K562 (cell line): ENCODE results near the gene GABARAP. TPM values are rescaled to one million over a fixed set of nuclear protein-coding genes. Genes with fewer than 3 reads are reported as not detected.

Source experiments
- BHLHE40 ChIP-seq: IDR thresholded peaks from 2 replicates; pipeline ENCODE4 v1.6.1; 2011; ENCODE audit warnings: low read length, improper control_type of control experiment
- DACH1 ChIP-seq: fragments of 450-650 bp; IDR thresholded peaks from 2 replicates; pipeline ENCODE4 v1.6.1; 2018; ENCODE audit not compliant: partially characterized antibody
- FOSL1 ChIP-seq: fragments of 200-800 bp; sonication (Bioruptor generic); conservative IDR thresholded peaks from 2 replicates; pipeline ENCODE4 v1.6.1; 2016; ENCODE audit warnings: missing genetic modification characterization, missing compliant biosample characterization
- KAT2B ChIP-seq: IDR thresholded peaks from one replicate; pipeline ENCODE4 v1.6.1; 2012; ENCODE audit warnings: low read depth, mild to moderate bottlenecking, control low read depth, inconsistent platforms, low read length, moderate library complexity
- KLF10 ChIP-seq: fragments of 250-450 bp; sonication (Bioruptor Pico); IDR thresholded peaks from 2 replicates; pipeline ENCODE4 v1.6.1; 2021; ENCODE audit warnings: matching md5 sums
- NR2F6 ChIP-seq: fragments of 450-650 bp; formaldehyde crosslinking; IDR thresholded peaks from 2 replicates; pipeline ENCODE4 v1.4.0; 2020; ENCODE audit warnings: mild to moderate bottlenecking
- SIRT6 ChIP-seq: IDR thresholded peaks from one replicate; pipeline ENCODE4 v1.6.1; 2012; ENCODE audit warnings: low read depth, mild to moderate bottlenecking, control low read depth, inconsistent platforms, low read length, moderate library complexity
- SIX5 ChIP-seq, 2 experiments: IDR thresholded peaks; 2 replicates each; pipeline ENCODE4 v1.6.1; 2011; ENCODE audit warnings: low read length in 2 of 2, borderline replicate concordance in 1 of 2, low read depth in 1 of 2, mild to moderate bottlenecking in 1 of 2, moderate library complexity in 1 of 2; ENCODE audit not compliant: insufficient read depth in 1 of 2
- TAF9B ChIP-seq: fragments of 450-650 bp; IDR thresholded peaks from 2 replicates; pipeline ENCODE4 v1.6.1; 2018; ENCODE audit warnings: mild to moderate bottlenecking; ENCODE audit not compliant: partially characterized antibody
- XRCC3 ChIP-seq: fragments of 450-650 bp; IDR thresholded peaks from 2 replicates; pipeline ENCODE4 v1.6.1; 2017; ENCODE audit warnings: mild to moderate bottlenecking, moderate library complexity
- polyA plus RNA-seq, 8 experiments: library from polyadenylated mRNA; depleted of rRNA in 4 of 8; stranded (reverse) in 5 of 8; unstranded in 3 of 8; fragments of >200 nt; fragmentation: Nextera tagmentation in 2 of 8; fragmentation: Illumina TruSeq in 1 of 8; extraction: Ambion mirVana in 2 of 8; extraction: Trizol in 1 of 8; gene quantifications; 2 replicates each; pipeline versions ENCODE4 v1.2.1 to v1.2.3, GENCODE V29; 2011 to 2014; ENCODE audit warnings: inconsistent platforms in 1 of 8, missing spikeins in 1 of 8
- total RNA-seq, 7 experiments: library from RNA; depleted of rRNA in 6 of 7; stranded (reverse); fragments of >200 nt in 6 of 7; fragmentation: Illumina TruSeq in 2 of 7; extraction: Trizol in 2 of 7; gene quantifications; 2 replicates each; pipeline versions ENCODE4 v1.2.1 to v1.2.3, GENCODE V29; 2011 to 2021; ENCODE audit warnings: low replicate concordance in 1 of 7
- TF ChIP-seq, protein P1 (sequence below): sonication (generic); formaldehyde crosslinking; IDR thresholded peaks from 2 replicates; pipeline ENCODE4 v1.8.1; 2023; ENCODE audit warnings: mild to moderate bottlenecking, missing genetic modification reagents
- TF ChIP-seq, protein P2 (sequence below): fragments of 200-800 bp; sonication (Bioruptor generic); IDR thresholded peaks from 2 replicates; pipeline ENCODE4 v1.6.1; 2017; ENCODE audit warnings: missing genetic modification characterization, missing compliant biosample characterization
- TF ChIP-seq, protein P3 (sequence below): fragments of 250-450 bp; sonication (Bioruptor Pico); IDR thresholded peaks from 2 replicates; pipeline ENCODE4 v1.4.0; 2020
- TF ChIP-seq, protein P4 (sequence below): conservative IDR thresholded peaks from 2 replicates; pipeline ENCODE4 v1.6.1; 2011; ENCODE audit warnings: low read depth, mild to moderate bottlenecking, low read length; ENCODE audit not compliant: control insufficient read depth

GABARAP gene
- total and polyA plus RNA-seq, 9 of the 15 experiments (the other 6 are each of a cell fraction or from before 2014, with no cell fraction given) = 47.5 to 373 (median 152) TPM

DNA sequence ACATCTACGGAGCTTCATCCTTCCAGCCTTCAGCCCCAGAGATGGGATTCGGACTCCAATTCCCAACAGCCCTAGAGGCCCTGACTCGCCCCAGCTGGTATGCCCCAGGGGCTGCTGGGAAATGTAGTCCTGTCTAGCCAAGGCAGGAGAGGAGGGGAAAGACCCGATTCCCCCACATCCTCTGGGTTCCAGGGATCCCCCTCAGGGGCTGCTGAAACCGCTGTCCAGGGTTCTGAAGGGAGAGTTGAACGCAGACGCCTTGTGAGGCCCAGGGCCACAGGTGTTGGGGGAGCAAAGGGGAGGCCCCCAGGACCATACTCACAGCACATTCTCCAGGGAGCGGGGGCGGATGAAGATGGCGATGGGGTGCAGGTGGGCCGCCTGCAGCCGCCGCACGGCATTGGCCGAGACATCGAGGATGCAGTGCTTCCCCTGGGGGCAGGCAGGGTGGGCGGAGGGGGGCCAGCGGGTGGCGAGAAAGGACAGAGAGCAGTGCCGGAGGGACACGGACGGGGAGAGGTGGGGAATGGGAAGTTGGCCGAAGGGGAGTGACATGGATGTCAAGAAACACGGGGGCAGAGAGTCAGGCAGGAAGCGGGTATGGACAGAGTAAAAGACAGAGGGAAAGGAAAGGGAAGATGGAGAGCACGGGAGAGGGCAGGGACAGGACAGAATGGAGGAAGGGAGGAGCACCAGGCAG is 50.5 kb downstream of the GABARAP start (continued):
- TF ChIP-seq, protein P1, sequence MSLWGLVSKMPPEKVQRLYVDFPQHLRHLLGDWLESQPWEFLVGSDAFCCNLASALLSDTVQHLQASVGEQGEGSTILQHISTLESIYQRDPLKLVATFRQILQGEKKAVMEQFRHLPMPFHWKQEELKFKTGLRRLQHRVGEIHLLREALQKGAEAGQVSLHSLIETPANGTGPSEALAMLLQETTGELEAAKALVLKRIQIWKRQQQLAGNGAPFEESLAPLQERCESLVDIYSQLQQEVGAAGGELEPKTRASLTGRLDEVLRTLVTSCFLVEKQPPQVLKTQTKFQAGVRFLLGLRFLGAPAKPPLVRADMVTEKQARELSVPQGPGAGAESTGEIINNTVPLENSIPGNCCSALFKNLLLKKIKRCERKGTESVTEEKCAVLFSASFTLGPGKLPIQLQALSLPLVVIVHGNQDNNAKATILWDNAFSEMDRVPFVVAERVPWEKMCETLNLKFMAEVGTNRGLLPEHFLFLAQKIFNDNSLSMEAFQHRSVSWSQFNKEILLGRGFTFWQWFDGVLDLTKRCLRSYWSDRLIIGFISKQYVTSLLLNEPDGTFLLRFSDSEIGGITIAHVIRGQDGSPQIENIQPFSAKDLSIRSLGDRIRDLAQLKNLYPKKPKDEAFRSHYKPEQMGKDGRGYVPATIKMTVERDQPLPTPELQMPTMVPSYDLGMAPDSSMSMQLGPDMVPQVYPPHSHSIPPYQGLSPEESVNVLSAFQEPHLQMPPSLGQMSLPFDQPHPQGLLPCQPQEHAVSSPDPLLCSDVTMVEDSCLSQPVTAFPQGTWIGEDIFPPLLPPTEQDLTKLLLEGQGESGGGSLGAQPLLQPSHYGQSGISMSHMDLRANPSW (CRISPR knock-in tag) = no peak
- no peak for TF ChIP-seq KAT2B
- TF ChIP-seq, protein P2, sequence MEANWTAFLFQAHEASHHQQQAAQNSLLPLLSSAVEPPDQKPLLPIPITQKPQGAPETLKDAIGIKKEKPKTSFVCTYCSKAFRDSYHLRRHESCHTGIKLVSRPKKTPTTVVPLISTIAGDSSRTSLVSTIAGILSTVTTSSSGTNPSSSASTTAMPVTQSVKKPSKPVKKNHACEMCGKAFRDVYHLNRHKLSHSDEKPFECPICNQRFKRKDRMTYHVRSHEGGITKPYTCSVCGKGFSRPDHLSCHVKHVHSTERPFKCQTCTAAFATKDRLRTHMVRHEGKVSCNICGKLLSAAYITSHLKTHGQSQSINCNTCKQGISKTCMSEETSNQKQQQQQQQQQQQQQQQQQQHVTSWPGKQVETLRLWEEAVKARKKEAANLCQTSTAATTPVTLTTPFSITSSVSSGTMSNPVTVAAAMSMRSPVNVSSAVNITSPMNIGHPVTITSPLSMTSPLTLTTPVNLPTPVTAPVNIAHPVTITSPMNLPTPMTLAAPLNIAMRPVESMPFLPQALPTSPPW (CRISPR knock-in tag) = peak; percentile 47
- TF ChIP-seq TAF9B = no peak
- peak; percentile 79 for TF ChIP-seq FOSL1 (tag)
- TF ChIP-seq NR2F6 = no peak
- no peak for TF ChIP-seq KLF10
- no peak for TF ChIP-seq SIRT6
- TF ChIP-seq SIX5 (IDR thresholded peaks at IDR 0.05; ENCODE audit: borderline replicate concordance in 1 of 2, insufficient read depth in 1 of 2, low read depth in 1 of 2, low read length in 2 of 2) = peak; percentile 97
- TF ChIP-seq, protein P3, sequence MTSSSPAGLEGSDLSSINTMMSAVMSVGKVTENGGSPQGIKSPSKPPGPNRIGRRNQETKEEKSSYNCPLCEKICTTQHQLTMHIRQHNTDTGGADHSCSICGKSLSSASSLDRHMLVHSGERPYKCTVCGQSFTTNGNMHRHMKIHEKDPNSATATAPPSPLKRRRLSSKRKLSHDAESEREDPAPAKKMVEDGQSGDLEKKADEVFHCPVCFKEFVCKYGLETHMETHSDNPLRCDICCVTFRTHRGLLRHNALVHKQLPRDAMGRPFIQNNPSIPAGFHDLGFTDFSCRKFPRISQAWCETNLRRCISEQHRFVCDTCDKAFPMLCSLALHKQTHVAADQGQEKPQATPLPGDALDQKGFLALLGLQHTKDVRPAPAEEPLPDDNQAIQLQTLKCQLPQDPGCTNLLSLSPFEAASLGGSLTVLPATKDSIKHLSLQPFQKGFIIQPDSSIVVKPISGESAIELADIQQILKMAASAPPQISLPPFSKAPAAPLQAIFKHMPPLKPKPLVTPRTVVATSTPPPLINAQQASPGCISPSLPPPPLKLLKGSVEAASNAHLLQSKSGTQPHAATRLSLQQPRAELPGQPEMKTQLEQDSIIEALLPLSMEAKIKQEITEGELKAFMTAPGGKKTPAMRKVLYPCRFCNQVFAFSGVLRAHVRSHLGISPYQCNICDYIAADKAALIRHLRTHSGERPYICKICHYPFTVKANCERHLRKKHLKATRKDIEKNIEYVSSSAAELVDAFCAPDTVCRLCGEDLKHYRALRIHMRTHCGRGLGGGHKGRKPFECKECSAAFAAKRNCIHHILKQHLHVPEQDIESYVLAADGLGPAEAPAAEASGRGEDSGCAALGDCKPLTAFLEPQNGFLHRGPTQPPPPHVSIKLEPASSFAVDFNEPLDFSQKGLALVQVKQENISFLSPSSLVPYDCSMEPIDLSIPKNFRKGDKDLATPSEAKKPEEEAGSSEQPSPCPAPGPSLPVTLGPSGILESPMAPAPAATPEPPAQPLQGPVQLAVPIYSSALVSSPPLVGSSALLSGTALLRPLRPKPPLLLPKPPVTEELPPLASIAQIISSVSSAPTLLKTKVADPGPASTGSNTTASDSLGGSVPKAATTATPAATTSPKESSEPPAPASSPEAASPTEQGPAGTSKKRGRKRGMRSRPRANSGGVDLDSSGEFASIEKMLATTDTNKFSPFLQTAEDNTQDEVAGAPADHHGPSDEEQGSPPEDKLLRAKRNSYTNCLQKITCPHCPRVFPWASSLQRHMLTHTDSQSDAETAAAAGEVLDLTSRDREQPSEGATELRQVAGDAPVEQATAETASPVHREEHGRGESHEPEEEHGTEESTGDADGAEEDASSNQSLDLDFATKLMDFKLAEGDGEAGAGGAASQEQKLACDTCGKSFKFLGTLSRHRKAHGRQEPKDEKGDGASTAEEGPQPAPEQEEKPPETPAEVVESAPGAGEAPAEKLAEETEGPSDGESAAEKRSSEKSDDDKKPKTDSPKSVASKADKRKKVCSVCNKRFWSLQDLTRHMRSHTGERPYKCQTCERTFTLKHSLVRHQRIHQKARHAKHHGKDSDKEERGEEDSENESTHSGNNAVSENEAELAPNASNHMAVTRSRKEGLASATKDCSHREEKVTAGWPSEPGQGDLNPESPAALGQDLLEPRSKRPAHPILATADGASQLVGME (CRISPR knock-in tag) = no peak
- TF ChIP-seq XRCC3 = no peak
- peak; percentile 61 for TF ChIP-seq DACH1
- TF ChIP-seq, protein P4, sequence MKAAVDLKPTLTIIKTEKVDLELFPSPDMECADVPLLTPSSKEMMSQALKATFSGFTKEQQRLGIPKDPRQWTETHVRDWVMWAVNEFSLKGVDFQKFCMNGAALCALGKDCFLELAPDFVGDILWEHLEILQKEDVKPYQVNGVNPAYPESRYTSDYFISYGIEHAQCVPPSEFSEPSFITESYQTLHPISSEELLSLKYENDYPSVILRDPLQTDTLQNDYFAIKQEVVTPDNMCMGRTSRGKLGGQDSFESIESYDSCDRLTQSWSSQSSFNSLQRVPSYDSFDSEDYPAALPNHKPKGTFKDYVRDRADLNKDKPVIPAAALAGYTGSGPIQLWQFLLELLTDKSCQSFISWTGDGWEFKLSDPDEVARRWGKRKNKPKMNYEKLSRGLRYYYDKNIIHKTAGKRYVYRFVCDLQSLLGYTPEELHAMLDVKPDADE = peak; percentile 98
- no peak for TF ChIP-seq BHLHE40
